ENCODE results near the gene RTCA. TPM values are rescaled to one million over a fixed set of nuclear protein-coding genes. Genes with fewer than 3 reads are reported as not detected.

Gene RTCA
- total RNA-seq, 1 experiment from 2014 or later: 33.6 TPM

DNA sequence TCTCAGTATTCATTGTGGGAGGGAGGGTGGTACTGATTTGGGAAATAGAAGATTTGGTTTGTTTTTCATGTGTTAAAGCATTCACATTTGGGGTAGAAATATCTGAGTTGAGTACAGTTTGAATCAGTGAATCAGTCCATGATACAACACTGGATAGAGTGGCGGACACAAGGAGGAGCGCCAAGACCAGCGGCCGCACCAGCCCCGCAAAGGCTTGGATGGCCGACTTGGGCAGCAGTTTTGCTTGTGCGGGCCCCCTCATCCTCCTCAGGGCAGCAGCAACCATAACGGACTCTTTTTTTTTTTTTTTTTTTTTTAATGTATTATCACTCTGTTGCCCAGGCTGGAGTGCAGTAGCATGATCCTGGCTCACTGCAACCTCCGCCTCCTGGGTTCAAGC lies 66.3 kb downstream of the RTCA start:
- no peak for DNase-seq
- H3K4me1 ChIP-seq (ENCODE audit: insufficient read depth, low read length): peaks cover 3% of the 10 kb centered on the region; the same call in 1 of the 2 replicates
- WGBS (ENCODE audit: extremely low coverage, insufficient read length, low lambda C conversion rate): no CpG with 5 or more reads among the region's 9 CpGs
- Mint-ChIP-seq H3K4me3 (no peak overlapping the region), H3K27me3 (ENCODE audit: low read depth) (no peaks in the 10 kb centered on the region), H3K9me3 (no peaks in the 10 kb centered on the region), H3K4me1 (peaks cover 10 to 21% of the 10 kb centered on the region in 2 experiments), H3K36me3 (ENCODE audit: insufficient read depth in 1 of 3, low read depth in 3 of 3) (no peaks in the 10 kb centered on the region), H3K27ac (no peak overlapping the region)
- no peak overlapping the region for H2BK5ac ChIP-seq (ENCODE audit: insufficient read length, low read length)
- H3K9ac ChIP-seq (ENCODE audit: extremely low read depth, insufficient read length, low read length): no peak overlapping the region
- H4K20me1 ChIP-seq (ENCODE audit: control insufficient read depth, insufficient read depth, insufficient read length): no peaks in the 10 kb centered on the region
- no peak overlapping the region for H3K18ac ChIP-seq (ENCODE audit: insufficient read length, low read depth, low read length)
- H2AK5ac ChIP-seq (ENCODE audit: insufficient read length, low read length): no peak overlapping the region
- no peak overlapping the region for H2AFZ ChIP-seq (ENCODE audit: low read length)
- no peaks in the 10 kb centered on the region for H3K9me3 ChIP-seq (ENCODE audit: control insufficient read depth, low read depth, low read length)
- no peak overlapping the region for H2BK20ac ChIP-seq (ENCODE audit: low read depth, low read length, poor library complexity, severe bottlenecking)
- H4K8ac ChIP-seq (replicated peaks; ENCODE audit: insufficient read length, low read depth, low read length): no peak overlapping the region
- no peaks in the 10 kb centered on the region for H3K27me3 ChIP-seq (ENCODE audit: insufficient read depth, low read length)
- H3T11ph ChIP-seq (ENCODE audit: low read length): no peak overlapping the region
- H3K4ac ChIP-seq (ENCODE audit: low read depth, low read length): no peak overlapping the region
- H3K14ac ChIP-seq (ENCODE audit: insufficient read depth, low read length): no peak overlapping the region
- H3K23ac ChIP-seq (ENCODE audit: insufficient read length, low read depth, low read length): no peak overlapping the region
- H3K4me2 ChIP-seq (ENCODE audit: insufficient read depth, insufficient read length, low read length): no peak overlapping the region
- no peak overlapping the region for H4K91ac ChIP-seq (ENCODE audit: insufficient read length, low read depth, low read length)
- no peaks in the 10 kb centered on the region for H3K79me1 ChIP-seq (ENCODE audit: insufficient read depth, low read depth, low read length, poor library complexity, severe bottlenecking)
- no peaks in the 10 kb centered on the region for H3K79me2 ChIP-seq (ENCODE audit: insufficient read depth, low read length)
- no peak overlapping the region for H2BK15ac ChIP-seq (ENCODE audit: low read depth, low read length)
- H3K23me2 ChIP-seq (ENCODE audit: insufficient read length, low read depth, low read length, poor library complexity, severe bottlenecking): no peaks in the 10 kb centered on the region
- H2BK12ac ChIP-seq (ENCODE audit: insufficient read length, low read depth, low read length): no peak overlapping the region
- no peak overlapping the region for H4K5ac ChIP-seq (ENCODE audit: insufficient read length, low read depth, low read length)
- no peak overlapping the region for H3K56ac ChIP-seq (ENCODE audit: insufficient read length, low read depth, low read length)
- no peak overlapping the region for H3K27ac ChIP-seq (ENCODE audit: insufficient read length, low read depth, low read length)
- H2BK120ac ChIP-seq (ENCODE audit: low read depth, low read length, poor library complexity, severe bottlenecking): no peak overlapping the region
- TF ChIP-seq, protein P1, sequence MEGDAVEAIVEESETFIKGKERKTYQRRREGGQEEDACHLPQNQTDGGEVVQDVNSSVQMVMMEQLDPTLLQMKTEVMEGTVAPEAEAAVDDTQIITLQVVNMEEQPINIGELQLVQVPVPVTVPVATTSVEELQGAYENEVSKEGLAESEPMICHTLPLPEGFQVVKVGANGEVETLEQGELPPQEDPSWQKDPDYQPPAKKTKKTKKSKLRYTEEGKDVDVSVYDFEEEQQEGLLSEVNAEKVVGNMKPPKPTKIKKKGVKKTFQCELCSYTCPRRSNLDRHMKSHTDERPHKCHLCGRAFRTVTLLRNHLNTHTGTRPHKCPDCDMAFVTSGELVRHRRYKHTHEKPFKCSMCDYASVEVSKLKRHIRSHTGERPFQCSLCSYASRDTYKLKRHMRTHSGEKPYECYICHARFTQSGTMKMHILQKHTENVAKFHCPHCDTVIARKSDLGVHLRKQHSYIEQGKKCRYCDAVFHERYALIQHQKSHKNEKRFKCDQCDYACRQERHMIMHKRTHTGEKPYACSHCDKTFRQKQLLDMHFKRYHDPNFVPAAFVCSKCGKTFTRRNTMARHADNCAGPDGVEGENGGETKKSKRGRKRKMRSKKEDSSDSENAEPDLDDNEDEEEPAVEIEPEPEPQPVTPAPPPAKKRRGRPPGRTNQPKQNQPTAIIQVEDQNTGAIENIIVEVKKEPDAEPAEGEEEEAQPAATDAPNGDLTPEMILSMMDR (conservative IDR thresholded peaks at IDR 0.05): no peak
